Effector memory CD4-positive, alpha-beta T cell (primary cell): ENCODE results near the gene UFM1.
"Not testable (repeated sequence)": the region's sequence is repeated elsewhere in the genome, so short reads cannot be mapped to it uniquely, and the experiment has no call there.

Experiments
- DNase-seq, 3 donors: peaks; one replicate each; pipeline ENCODE4 v3.0.0-alpha.2; 2020
- H3K27ac ChIP-seq: 2 replicates; pipeline ENCODE4 v1.7.0; 2013; ENCODE audit warnings: mild to moderate bottlenecking, low read length, moderate library complexity; ENCODE audit not compliant: insufficient read depth, poor library complexity, severe bottlenecking
- H3K27me3 ChIP-seq: replicated peaks from 2 replicates; pipeline ENCODE4 v1.7.0; 2013; ENCODE audit warnings: mild to moderate bottlenecking, low read length; ENCODE audit not compliant: insufficient read depth, control insufficient read depth, poor library complexity, severe bottlenecking
- H3K36me3 ChIP-seq: 2 replicates; pipeline ENCODE4 v1.7.0; 2013; ENCODE audit warnings: mild to moderate bottlenecking, low read length, moderate library complexity; ENCODE audit not compliant: control insufficient read depth, insufficient read depth
- H3K4me1 ChIP-seq: 2 replicates; pipeline ENCODE4 v1.7.0; 2013; ENCODE audit warnings: low read length, mild to moderate bottlenecking; ENCODE audit not compliant: control insufficient read depth, insufficient read depth, poor library complexity, severe bottlenecking
- H3K4me3 ChIP-seq: 2 replicates; pipeline ENCODE4 v1.7.0; 2013; ENCODE audit warnings: low read length, low read depth, mild to moderate bottlenecking; ENCODE audit not compliant: insufficient read depth, poor library complexity, severe bottlenecking
- H3K9me3 ChIP-seq: 2 replicates; pipeline ENCODE4 v1.7.0; 2013; ENCODE audit warnings: mild to moderate bottlenecking, low read length, moderate library complexity; ENCODE audit not compliant: control insufficient read depth
- total RNA-seq, 3 donors: gene quantifications; one replicate each; lab custom pipeline; 2026; lab: John Stamatoyannopoulos, UW

Gene UFM1
- 78.6 to 135 (median 105) reads per million in 3 donors for total RNA-seq

DNA sequence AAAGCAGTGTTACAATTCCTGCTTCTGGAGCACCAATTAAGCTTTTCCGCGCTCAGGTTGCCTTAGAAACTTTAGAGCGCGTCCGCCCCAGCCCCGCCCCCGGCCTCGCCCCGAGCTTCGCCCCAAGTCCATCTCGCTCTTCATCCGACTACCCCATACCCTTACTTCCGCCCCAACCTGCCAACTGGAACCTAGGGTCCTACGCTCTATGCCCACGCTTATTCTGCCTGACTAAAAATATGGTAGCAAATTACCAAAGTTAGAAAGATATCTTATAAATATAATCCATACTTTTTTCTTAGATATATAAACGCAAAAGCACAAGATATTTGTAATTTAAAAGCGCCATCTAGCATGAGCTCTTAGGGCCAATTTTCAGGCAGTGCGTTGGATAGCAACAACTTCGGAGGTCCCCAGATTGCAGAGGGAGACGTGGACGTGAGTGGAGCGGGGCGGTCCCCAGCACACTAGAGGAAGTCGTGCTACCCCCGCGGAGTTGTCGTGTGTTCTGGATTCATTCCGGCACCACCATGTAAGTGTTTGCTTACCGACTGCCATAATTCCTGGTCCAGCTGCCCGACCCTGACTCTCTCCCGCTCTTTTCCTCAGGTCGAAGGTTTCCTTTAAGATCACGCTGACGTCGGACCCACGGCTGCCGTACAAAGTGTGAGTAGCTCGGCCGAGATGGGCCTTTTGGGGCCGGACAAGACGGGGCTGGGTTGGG lies at the start of gene UFM1:
TSS of gene UFM1 (plus strand) at position 462 of the 724 bp plus-strand sequence. CDS start at position 531, 69 bp downstream.
- DNase-seq, result peak; percentile 75 to 82 (median 75)
- Histone ChIP-seq H3K36me3 (peaks cover 3% of the 10 kb centered on the region), H3K9me3 (no peaks in the 10 kb centered on the region), H3K27me3 (no peaks in the 10 kb centered on the region), H3K4me1 (peaks cover 8% of the 10 kb centered on the region), H3K4me3 (peak within 1 kb of the TSS; percentile 87), H3K27ac (peak within 1 kb of the TSS; percentile 88)

DNA sequence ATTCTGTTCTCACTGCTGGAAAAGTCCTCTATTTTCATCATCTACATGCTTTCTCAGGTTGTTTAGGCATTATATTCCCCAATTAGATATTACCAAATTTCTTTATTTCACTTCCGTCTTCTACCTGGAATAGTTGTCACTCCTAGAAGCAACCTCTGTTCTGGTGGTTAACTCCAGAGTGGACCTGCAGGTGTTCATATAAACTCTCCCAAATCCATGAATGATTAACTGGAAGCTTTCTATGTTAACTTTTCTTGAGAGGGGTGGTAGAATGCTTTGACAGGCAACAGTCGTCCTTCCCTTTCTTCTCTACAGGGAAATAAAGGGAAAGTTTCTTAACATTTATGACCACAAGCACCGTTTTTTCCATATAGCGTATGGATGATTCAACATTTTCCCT lies 48.4 kb upstream of the UFM1 start:
- no peak overlapping the region for H3K4me3 ChIP-seq
- DNase-seq, result no peak
- H3K27me3 ChIP-seq, result no peaks in the 10 kb centered on the region
- no peaks in the 10 kb centered on the region for H3K4me1 ChIP-seq
- no peaks in the 10 kb centered on the region for H3K9me3 ChIP-seq
- no peaks in the 10 kb centered on the region for H3K36me3 ChIP-seq
- no peak overlapping the region for H3K27ac ChIP-seq

DNA sequence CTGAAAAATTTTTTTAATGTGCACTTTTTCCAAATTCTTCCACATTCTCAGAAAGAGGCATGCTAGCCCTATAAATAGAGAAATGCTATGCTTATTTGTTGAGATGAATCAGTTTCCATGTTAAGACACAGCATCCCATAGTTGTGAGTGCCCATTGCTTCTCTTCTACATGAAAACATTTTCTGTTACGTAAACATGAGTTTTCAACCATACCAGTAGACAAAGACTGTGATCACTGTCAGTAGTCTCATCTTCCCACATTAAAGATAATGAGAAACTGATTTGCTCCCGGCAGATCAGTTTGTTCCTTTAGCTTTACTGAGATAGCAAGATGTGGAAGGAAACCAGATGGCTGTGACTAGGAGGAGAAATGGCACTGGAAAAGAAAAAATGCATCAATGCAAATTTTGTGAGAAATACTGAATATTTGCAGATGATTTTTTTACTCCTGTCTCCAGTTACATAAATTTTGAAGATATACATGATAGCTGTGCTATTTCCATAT lies 45.8 kb upstream of the UFM1 start:
- Histone ChIP-seq H3K27ac (no peak overlapping the region), H3K4me1 (no peaks in the 10 kb centered on the region), H3K4me3 (no peak overlapping the region), H3K9me3 (no peaks in the 10 kb centered on the region), H3K36me3 (no peaks in the 10 kb centered on the region), H3K27me3 (no peaks in the 10 kb centered on the region)
- no peak for DNase-seq

DNA sequence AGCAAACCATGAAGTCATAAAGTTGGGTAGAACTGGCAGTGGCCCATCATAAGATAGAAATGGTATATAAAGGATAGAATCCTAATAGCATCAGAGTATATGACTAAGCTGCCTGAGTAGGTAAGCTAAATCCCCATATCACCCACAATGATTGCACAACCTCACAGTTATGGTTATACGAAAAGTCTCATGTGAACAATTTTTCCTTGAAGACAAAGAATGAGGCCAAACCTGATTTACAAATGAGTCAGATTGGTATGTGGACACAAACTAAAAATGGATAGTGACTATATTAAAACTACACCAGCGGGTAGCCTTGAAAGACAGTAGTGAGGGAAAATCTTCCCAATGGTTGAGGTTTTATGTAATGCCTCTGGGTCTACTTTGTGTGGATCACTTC lies 40.9 kb upstream of the UFM1 start:
- Histone ChIP-seq H3K4me3 (no peak overlapping the region), H3K27ac (no peak overlapping the region), H3K36me3 (no peaks in the 10 kb centered on the region), H3K9me3 (no peaks in the 10 kb centered on the region), H3K4me1 (no peaks in the 10 kb centered on the region), H3K27me3 (no peaks in the 10 kb centered on the region)
- DNase-seq, result no peak

DNA sequence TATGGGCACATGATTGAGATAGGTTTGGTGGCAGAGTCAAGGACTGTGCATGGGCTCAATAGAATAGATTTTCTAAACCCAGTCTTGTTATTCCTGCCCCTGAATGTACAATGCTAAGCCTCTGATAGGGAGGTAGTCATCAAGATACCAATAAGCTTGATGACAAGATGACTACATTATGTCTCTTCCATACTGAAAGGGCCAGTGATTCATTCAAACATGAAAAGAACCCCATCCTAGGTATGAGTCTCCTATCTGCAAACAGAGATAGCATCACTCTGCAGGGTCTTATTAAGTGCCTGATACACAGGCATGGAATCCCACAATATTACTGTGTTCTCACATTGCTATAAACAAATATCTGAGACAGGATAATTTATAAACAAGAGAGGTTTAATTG lies 40.3 kb upstream of the UFM1 start:
- no peaks in the 10 kb centered on the region for H3K9me3 ChIP-seq
- H3K27ac ChIP-seq, result no peak overlapping the region
- no peaks in the 10 kb centered on the region for H3K36me3 ChIP-seq
- H3K4me1 ChIP-seq, result no peaks in the 10 kb centered on the region
- DNase-seq, result no peak
- no peak overlapping the region for H3K4me3 ChIP-seq
- H3K27me3 ChIP-seq, result no peaks in the 10 kb centered on the region

DNA sequence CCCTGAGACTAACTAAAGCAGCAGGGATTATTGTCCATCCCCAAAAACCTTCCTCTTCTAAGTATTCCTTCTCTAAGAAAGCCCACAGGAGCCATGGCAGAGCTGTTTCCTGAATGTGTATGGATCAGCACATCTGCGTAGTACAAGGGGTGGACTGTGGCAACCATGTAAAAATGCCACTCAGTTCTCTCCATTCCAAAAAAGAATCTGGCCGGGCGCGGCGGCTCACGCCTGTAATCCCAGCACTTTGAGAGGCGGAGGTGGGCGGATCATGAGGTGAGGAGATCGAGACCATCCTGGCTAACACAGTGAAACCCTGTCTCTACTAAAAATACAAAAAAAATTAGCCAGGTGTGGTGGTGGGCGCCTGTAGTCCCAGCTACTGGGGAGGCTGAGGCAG lies 38.5 kb upstream of the UFM1 start:
- not testable (repeated sequence) for H3K4me3 ChIP-seq, H3K36me3 ChIP-seq, H3K27ac ChIP-seq, H3K9me3 ChIP-seq, DNase-seq, H3K4me1 ChIP-seq, H3K27me3 ChIP-seq

DNA sequence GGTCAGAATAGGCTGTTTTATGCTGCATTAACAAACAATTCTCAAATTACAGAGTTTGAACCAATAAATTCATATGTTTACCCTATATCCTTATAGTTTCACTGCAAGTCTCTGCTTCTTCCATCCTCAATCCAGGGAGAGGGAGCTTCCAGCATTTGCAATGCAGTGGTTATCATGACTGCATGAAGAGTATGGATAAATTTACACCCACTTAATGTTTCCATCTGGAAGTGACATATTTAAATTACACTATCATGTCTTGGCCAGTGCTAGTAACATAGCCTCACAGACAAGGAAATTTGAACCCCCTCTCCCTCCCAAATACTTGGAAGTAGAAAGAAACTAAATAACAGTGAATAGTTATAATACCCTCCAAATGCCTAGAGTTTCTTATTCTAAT lies 33.5 kb upstream of the UFM1 start:
- no peak overlapping the region for H3K27ac ChIP-seq
- H3K4me1 ChIP-seq, result no peaks in the 10 kb centered on the region
- no peaks in the 10 kb centered on the region for H3K27me3 ChIP-seq
- H3K4me3 ChIP-seq, result no peak overlapping the region
- no peak for DNase-seq
- H3K9me3 ChIP-seq, result no peaks in the 10 kb centered on the region
- H3K36me3 ChIP-seq, result no peaks in the 10 kb centered on the region

DNA sequence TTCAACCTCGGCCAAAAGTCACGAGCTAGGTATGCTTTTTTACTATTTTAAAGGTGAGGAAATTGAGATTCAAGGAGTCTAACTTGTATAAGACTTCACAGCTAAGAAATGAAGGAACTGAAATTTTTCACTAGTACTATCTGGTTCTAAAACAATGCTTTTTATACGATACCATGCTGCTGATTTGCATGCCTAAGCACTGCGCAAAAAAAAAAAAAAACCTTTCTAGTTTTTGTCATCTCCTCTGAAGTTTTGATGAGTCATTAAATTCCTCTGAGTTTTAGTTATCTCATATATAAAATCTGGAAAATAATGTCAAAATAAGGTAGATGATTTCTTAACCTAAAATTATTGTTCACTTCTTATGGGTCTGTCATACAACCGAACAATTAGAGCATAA lies 28.0 kb upstream of the UFM1 start:
- no peaks in the 10 kb centered on the region for H3K4me1 ChIP-seq
- H3K27ac ChIP-seq, result no peak overlapping the region
- no peaks in the 10 kb centered on the region for H3K27me3 ChIP-seq
- no peaks in the 10 kb centered on the region for H3K9me3 ChIP-seq
- H3K36me3 ChIP-seq, result no peaks in the 10 kb centered on the region
- no peak overlapping the region for H3K4me3 ChIP-seq
- no peak for DNase-seq

DNA sequence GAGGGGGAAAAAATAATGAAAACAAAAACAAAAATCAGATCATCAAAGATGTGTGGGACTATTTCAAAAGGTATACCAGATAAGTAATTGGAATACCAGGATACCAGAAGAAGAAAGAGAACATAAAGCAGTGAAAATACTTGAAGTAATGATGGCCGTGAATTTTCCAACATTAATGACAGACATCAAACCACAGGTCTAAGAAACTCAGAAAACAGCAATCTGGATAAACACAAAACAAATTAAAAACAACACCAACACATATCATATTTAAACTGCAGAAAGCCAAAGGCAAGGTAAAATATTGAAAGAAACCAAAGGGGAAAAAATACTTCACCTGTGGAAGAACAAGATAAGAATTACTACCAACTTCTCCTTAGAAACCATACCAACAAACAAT lies 24.2 kb upstream of the UFM1 start:
- DNase-seq, result no peak
- H3K27ac ChIP-seq, result no peak overlapping the region
- no peak overlapping the region for H3K4me3 ChIP-seq
- no peaks in the 10 kb centered on the region for H3K9me3 ChIP-seq
- no peaks in the 10 kb centered on the region for H3K4me1 ChIP-seq
- no peaks in the 10 kb centered on the region for H3K36me3 ChIP-seq
- no peaks in the 10 kb centered on the region for H3K27me3 ChIP-seq

DNA sequence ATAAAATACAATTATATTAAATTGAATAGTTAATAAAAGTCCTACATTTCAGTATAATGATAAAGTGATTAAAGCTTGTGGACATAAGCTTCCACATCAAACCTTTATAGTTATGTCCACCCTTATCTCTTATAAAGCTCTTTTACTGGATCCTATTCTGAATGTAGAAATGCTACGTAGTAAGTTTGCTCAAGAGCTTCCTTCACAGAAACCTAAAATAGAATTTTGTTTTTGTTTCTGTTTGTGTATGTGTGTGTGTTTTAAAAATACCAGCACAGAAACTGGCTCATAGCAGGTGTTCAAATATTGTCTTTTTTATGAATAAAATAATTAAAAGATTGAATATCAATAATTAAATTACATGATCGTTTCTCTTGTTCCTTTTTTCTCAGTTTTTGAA lies 21.0 kb upstream of the UFM1 start:
- Histone ChIP-seq H3K36me3 (no peaks in the 10 kb centered on the region), H3K27me3 (no peaks in the 10 kb centered on the region), H3K4me1 (no peaks in the 10 kb centered on the region), H3K4me3 (no peak overlapping the region), H3K9me3 (no peaks in the 10 kb centered on the region), H3K27ac (no peak overlapping the region)
- DNase-seq, result no peak
